AG04449 (cell line): ENCODE data around the gene GNG2.

Experiments used
- CTCF ChIA-PET: fragments of 350-600 bp; formaldehyde crosslinking; extraction: SDS; loops from one replicate; lab custom pipeline; 2021; ENCODE audit warnings: antibody characterized with exemption; lab: Yijun Ruan, JAX
- POLR2A ChIA-PET: fragments of 400-600, 350-600 bp; formaldehyde crosslinking; extraction: SDS; loops from one replicate; lab custom pipeline; 2020; ENCODE audit warnings: antibody characterized with exemption, inconsistent platforms; lab: Yijun Ruan, JAX
- DNase-seq: peaks from one replicate; pipeline ENCODE4 v3.0.0-alpha.2; 2010; ENCODE audit warnings: low read depth, low spot score
- H3K4me3 ChIP-seq: 2 replicates; pipeline ENCODE4 v1.5.1; 2011; ENCODE audit warnings: low read depth, mild to moderate bottlenecking, control low read depth, low read length
- CTCF ChIP-seq: IDR thresholded peaks from one replicate; pipeline ENCODE4 v1.5.1; 2011; ENCODE audit warnings: mild to moderate bottlenecking, moderate library complexity, low read length, control low read depth, inconsistent platforms; ENCODE audit not compliant: insufficient read depth; ENCODE audit errors: missing control alignments

Gene GNG2

GRCh38 chr14:51869411-51870100 lies 9.1 kb downstream of the GNG2 start:
- CTCF ChIA-PET = interaction anchor here (0.7 kb wide), 1 partner anchor 17 kb away, joined by 3 read pairs; no protein-coding TSS in a partner anchor
- no peak for TF ChIP-seq CTCF
- no peak overlapping the region for H3K4me3 ChIP-seq
- POLR2A ChIA-PET = no interaction called here
- no peak for DNase-seq

- TF ChIP-seq CTCF = no peak
- ChIA-PET CTCF (interaction anchor here (0.9 kb wide), 1 partner anchor 265 kb away, joined by 3 read pairs; no protein-coding TSS in a partner anchor), POLR2A (no interaction called here)
- H3K4me3 ChIP-seq = no peak overlapping the region
- no peak for DNase-seq
Measured at GRCh38 chr14:51870606-51871005, 10.2 kb downstream of the GNG2 start.

GRCh38 chr14:51871846-51872245 lies 11.4 kb downstream of the GNG2 start:
- DNase-seq = no peak
- ChIA-PET POLR2A (interaction anchor here (0.9 kb wide), 1 partner anchor 11 kb away, joined by 3 read pairs; no protein-coding TSS in a partner anchor), CTCF (no interaction called here)

GRCh38 chr14:51872396-51872795 lies 12.0 kb downstream of the GNG2 start:
- no peak for DNase-seq
- TF ChIP-seq CTCF = no peak
- ChIA-PET POLR2A (interaction anchor here (0.9 kb wide), 1 partner anchor 12 kb away, joined by 3 read pairs; no protein-coding TSS in a partner anchor), CTCF (no interaction called here)
- H3K4me3 ChIP-seq = no peak overlapping the region

More at GRCh38 chr14:51871846-51872245, 11.4 kb downstream of the GNG2 start:
- TF ChIP-seq CTCF = no peak
- no peak overlapping the region for H3K4me3 ChIP-seq

- no peak for TF ChIP-seq CTCF
- CTCF ChIA-PET = interaction anchor here (0.9 kb wide), 1 partner anchor 13 kb away, joined by 4 read pairs; the partner anchor contains the start of gene GNG2
- DNase-seq = peak; percentile 93
- H3K4me3 ChIP-seq = no peak overlapping the region
- POLR2A ChIA-PET = no interaction called here
Measured at GRCh38 chr14:51873221-51873893, 12.9 kb downstream of the GNG2 start.

GRCh38 chr14:51877810-51878209 lies 17.4 kb downstream of the GNG2 start:
- POLR2A ChIA-PET = no interaction called here
- DNase-seq = no peak
- no peak for TF ChIP-seq CTCF
- CTCF ChIA-PET = interaction anchor here (1.1 kb wide), 1 partner anchor 12 kb away, joined by 3 read pairs; no protein-coding TSS in a partner anchor
- H3K4me3 ChIP-seq = no peak overlapping the region
